ENCODE data around the gene SLC25A30.
"Not testable (repeated sequence)": the region's sequence is repeated elsewhere in the genome, so short reads cannot be mapped to it uniquely, and the experiment has no call there.

SLC25A30 gene

GRCh38 chr13:45385907-45386553 is 32.1 kb downstream of the SLC25A30 start:
- H3K4me3 ChIP-seq (ENCODE audit: low read length): no peak overlapping the region
- no peak overlapping the region for H2AFZ ChIP-seq (ENCODE audit: low read depth, low read length)
- no peaks in the 10 kb centered on the region for H3K79me2 ChIP-seq (ENCODE audit: low read length)
- no peaks in the 10 kb centered on the region for H3K4me1 ChIP-seq (ENCODE audit: low read length)
- no peak overlapping the region for H3K4me2 ChIP-seq (ENCODE audit: low read length)
- no peak for TF ChIP-seq EZH2phosphoT487 (IDR thresholded peaks at IDR 0.05; ENCODE audit: low read depth)
- TF ChIP-seq CTCF (IDR thresholded peaks at IDR 0.05; ENCODE audit: low read depth, low read length): no peak
- no peaks in the 10 kb centered on the region for H4K20me1 ChIP-seq (ENCODE audit: insufficient read depth, low read length)
- H3K9me3 ChIP-seq (ENCODE audit: insufficient read depth, low read length): no peaks in the 10 kb centered on the region
- no peak overlapping the region for H3K27ac ChIP-seq (ENCODE audit: low read length)
- no peak overlapping the region for H3K9ac ChIP-seq (ENCODE audit: low read length)
- no peaks in the 10 kb centered on the region for H3K27me3 ChIP-seq (ENCODE audit: low read depth, low read length)
- peaks cover 4% of the 10 kb centered on the region for H3K36me3 ChIP-seq (replicated peaks; ENCODE audit: low read depth, low read length)

- H3K9ac ChIP-seq (ENCODE audit: low read length): no peak overlapping the region
- H3K27ac ChIP-seq (ENCODE audit: low read length): no peak overlapping the region
Observed at GRCh38 chr13:45385320-45385719, 32.9 kb downstream of the SLC25A30 start.

GRCh38 chr13:45384474-45385174 is 33.5 kb downstream of the SLC25A30 start:
- H3K36me3 ChIP-seq (replicated peaks; ENCODE audit: low read depth, low read length): peaks cover 4% of the 10 kb centered on the region
- no peaks in the 10 kb centered on the region for H3K4me1 ChIP-seq (ENCODE audit: low read length)
- no peak overlapping the region for H2AFZ ChIP-seq (ENCODE audit: low read depth, low read length)
- no peak overlapping the region for H3K9ac ChIP-seq (ENCODE audit: low read length)
- H3K4me3 ChIP-seq (ENCODE audit: low read length): no peak overlapping the region
- TF ChIP-seq CTCF (IDR thresholded peaks at IDR 0.05; ENCODE audit: low read depth, low read length) (no peak), EZH2phosphoT487 (IDR thresholded peaks at IDR 0.05; ENCODE audit: low read depth) (no peak)
- H3K27me3 ChIP-seq (ENCODE audit: low read depth, low read length): no peaks in the 10 kb centered on the region
- no peaks in the 10 kb centered on the region for H3K79me2 ChIP-seq (ENCODE audit: low read length)
- H3K4me2 ChIP-seq (ENCODE audit: low read length): no peak overlapping the region
- no peaks in the 10 kb centered on the region for H4K20me1 ChIP-seq (ENCODE audit: insufficient read depth, low read length)
- H3K9me3 ChIP-seq (ENCODE audit: insufficient read depth, low read length): no peaks in the 10 kb centered on the region
- H3K27ac ChIP-seq (ENCODE audit: low read length): no peak overlapping the region

More at GRCh38 chr13:45385320-45385719, 32.9 kb downstream of the SLC25A30 start:
- H2AFZ ChIP-seq (ENCODE audit: low read depth, low read length): no peak overlapping the region
- no peaks in the 10 kb centered on the region for H3K79me2 ChIP-seq (ENCODE audit: low read length)
- no peaks in the 10 kb centered on the region for H3K27me3 ChIP-seq (ENCODE audit: low read depth, low read length)
- no peak overlapping the region for H3K4me2 ChIP-seq (ENCODE audit: low read length)
- no peak overlapping the region for H3K4me3 ChIP-seq (ENCODE audit: low read length)
- no peak for TF ChIP-seq EZH2phosphoT487 (IDR thresholded peaks at IDR 0.05; ENCODE audit: low read depth)
- no peak for TF ChIP-seq CTCF (IDR thresholded peaks at IDR 0.05; ENCODE audit: low read depth, low read length)
- H3K9me3 ChIP-seq (ENCODE audit: insufficient read depth, low read length): no peaks in the 10 kb centered on the region
- no peaks in the 10 kb centered on the region for H4K20me1 ChIP-seq (ENCODE audit: insufficient read depth, low read length)
- H3K36me3 ChIP-seq (replicated peaks; ENCODE audit: low read depth, low read length): peaks cover 4% of the 10 kb centered on the region
- H3K4me1 ChIP-seq (ENCODE audit: low read length): no peaks in the 10 kb centered on the region

GRCh38 chr13:45382739-45383138 is 35.4 kb downstream of the SLC25A30 start:
- H3K4me3 ChIP-seq (ENCODE audit: low read length); H3K9ac ChIP-seq (ENCODE audit: low read length); H3K4me1 ChIP-seq (ENCODE audit: low read length); H3K9me3 ChIP-seq (ENCODE audit: insufficient read depth, low read length); H3K27me3 ChIP-seq (ENCODE audit: low read depth, low read length); H3K79me2 ChIP-seq (ENCODE audit: low read length); H3K36me3 ChIP-seq (replicated peaks; ENCODE audit: low read depth, low read length); H3K27ac ChIP-seq (ENCODE audit: low read length); H2AFZ ChIP-seq (ENCODE audit: low read depth, low read length); H3K4me2 ChIP-seq (ENCODE audit: low read length); H4K20me1 ChIP-seq (ENCODE audit: insufficient read depth, low read length): not testable (repeated sequence)
